ENCODE results near the gene PRDM16.

PRDM16 gene

GRCh38 chr1:3092530-3092929, 23.5 kb downstream of the PRDM16 start:
- DNase-seq, result no peak
- Histone ChIP-seq H3K79me2 (ENCODE audit: insufficient read depth, low read length) (no peaks in the 10 kb centered on the region), H3K9ac (ENCODE audit: low read depth, low read length) (no peak overlapping the region), H3K27ac (ENCODE audit: low read length) (no peak overlapping the region), H3K4me3 (ENCODE audit: low read depth in 1 of 2, low read length in 2 of 2) (no peak overlapping the region), H3K36me3 (ENCODE audit: insufficient read depth, low read length) (no peaks in the 10 kb centered on the region), H3K27me3 (ENCODE audit: insufficient read depth, low read length, poor library complexity) (peaks cover 3% of the 10 kb centered on the region), H3K4me2 (ENCODE audit: insufficient read depth, low read length) (no peak overlapping the region), H4K20me1 (ENCODE audit: insufficient read depth, low read length) (peaks cover 13% of the 10 kb centered on the region; the same call in 1 of the 2 replicates), H3K4me1 (ENCODE audit: insufficient read depth, low read length) (no peaks in the 10 kb centered on the region), H3K9me3 (ENCODE audit: insufficient read depth, low read length, severe bottlenecking) (no peaks in the 10 kb centered on the region), H2AFZ (ENCODE audit: low read depth, low read length) (no peak overlapping the region)
- ATAC-seq (ENCODE audit: insufficient read depth, low read depth), result no peak
- no peak for TF ChIP-seq CTCF (IDR thresholded peaks at IDR 0.05; ENCODE audit: borderline replicate concordance, extremely low read depth, low read length, poor library complexity, severe bottlenecking)
- TF ChIP-seq EZH2 (IDR thresholded peaks at IDR 0.05; ENCODE audit: borderline replicate concordance, low read depth, low read length, severe bottlenecking), result no peak

GRCh38 chr1:3093898-3094626, 25.1 kb downstream of the PRDM16 start:
- no peak overlapping the region for H3K9ac ChIP-seq (ENCODE audit: low read depth, low read length)
- no peak overlapping the region for H3K4me3 ChIP-seq (ENCODE audit: low read depth in 1 of 2, low read length in 2 of 2)
- no peak overlapping the region for H3K27ac ChIP-seq (ENCODE audit: low read length)
- no peak overlapping the region for H2AFZ ChIP-seq (ENCODE audit: low read depth, low read length)
- H3K9me3 ChIP-seq (ENCODE audit: insufficient read depth, low read length, severe bottlenecking), result no peaks in the 10 kb centered on the region
- no peaks in the 10 kb centered on the region for H3K4me1 ChIP-seq (ENCODE audit: insufficient read depth, low read length)
- H3K36me3 ChIP-seq (ENCODE audit: insufficient read depth, low read length), result no peaks in the 10 kb centered on the region
- H3K79me2 ChIP-seq (ENCODE audit: insufficient read depth, low read length), result no peaks in the 10 kb centered on the region
- DNase-seq, result no peak
- no peak for ATAC-seq (ENCODE audit: insufficient read depth, low read depth)
- peaks cover 3% of the 10 kb centered on the region for H3K27me3 ChIP-seq (ENCODE audit: insufficient read depth, low read length, poor library complexity)
- no peak overlapping the region for H3K4me2 ChIP-seq (ENCODE audit: insufficient read depth, low read length)
- peaks cover 13% of the 10 kb centered on the region for H4K20me1 ChIP-seq (ENCODE audit: insufficient read depth, low read length)
- no peak for TF ChIP-seq EZH2 (IDR thresholded peaks at IDR 0.05; ENCODE audit: borderline replicate concordance, low read depth, low read length, severe bottlenecking)
- TF ChIP-seq CTCF (IDR thresholded peaks at IDR 0.05; ENCODE audit: borderline replicate concordance, extremely low read depth, low read length, poor library complexity, severe bottlenecking), result no peak

- H3K36me3 ChIP-seq (ENCODE audit: insufficient read depth, low read length), result no peaks in the 10 kb centered on the region
- no peak for TF ChIP-seq CTCF (IDR thresholded peaks at IDR 0.05; ENCODE audit: borderline replicate concordance, extremely low read depth, low read length, poor library complexity, severe bottlenecking)
- TF ChIP-seq EZH2 (IDR thresholded peaks at IDR 0.05; ENCODE audit: borderline replicate concordance, low read depth, low read length, severe bottlenecking), result no peak
- no peak overlapping the region for H3K9ac ChIP-seq (ENCODE audit: low read depth, low read length)
- H3K4me2 ChIP-seq (ENCODE audit: insufficient read depth, low read length), result no peak overlapping the region
- no peak for DNase-seq
- H4K20me1 ChIP-seq (ENCODE audit: insufficient read depth, low read length), result peaks cover 13% of the 10 kb centered on the region
- H3K79me2 ChIP-seq (ENCODE audit: insufficient read depth, low read length), result no peaks in the 10 kb centered on the region
- no peak overlapping the region for H3K27ac ChIP-seq (ENCODE audit: low read length)
- H3K4me1 ChIP-seq (ENCODE audit: insufficient read depth, low read length), result no peaks in the 10 kb centered on the region
- no peaks in the 10 kb centered on the region for H3K9me3 ChIP-seq (ENCODE audit: insufficient read depth, low read length, severe bottlenecking)
- no peak for ATAC-seq (ENCODE audit: insufficient read depth, low read depth)
- H3K27me3 ChIP-seq (ENCODE audit: insufficient read depth, low read length, poor library complexity), result peaks cover 3% of the 10 kb centered on the region
- no peak overlapping the region for H3K4me3 ChIP-seq (ENCODE audit: low read depth in 1 of 2, low read length in 2 of 2)
- H2AFZ ChIP-seq (ENCODE audit: low read depth, low read length), result no peak overlapping the region
Measured at GRCh38 chr1:3094863-3095780, 26.1 kb downstream of the PRDM16 start.
